Endodermal cell (in vitro differentiated cells): Measurements from ENCODE around the gene TGM6. TPM values are rescaled to one million over a fixed set of nuclear protein-coding genes. Genes with fewer than 3 reads are reported as not detected.
A peak's percentile ranks its signal among the peaks of the same experiment; 100 is the strongest.
"Not testable (repeated sequence)": the region's sequence is repeated elsewhere in the genome, so short reads cannot be mapped to it uniquely, and the experiment has no call there.

ENCODE experiments used
- DNase-seq: peaks from one replicate; pipeline ENCODE4 v3.0.0-alpha.2; 2017
- H3K27ac ChIP-seq: 2 replicates; pipeline ENCODE4 v1.5.1; 2013; ENCODE audit warnings: mild to moderate bottlenecking, low read depth, low read length, moderate library complexity
- H3K27me3 ChIP-seq: 2 replicates; pipeline ENCODE4 v1.6.1; 2013; ENCODE audit warnings: mild to moderate bottlenecking, low read length, moderate library complexity; ENCODE audit not compliant: insufficient read depth, control insufficient read depth, poor library complexity, severe bottlenecking
- H3K36me3 ChIP-seq: 2 replicates; pipeline ENCODE4 v1.7.0; 2013; ENCODE audit warnings: mild to moderate bottlenecking, low read length, moderate library complexity; ENCODE audit not compliant: control insufficient read depth, insufficient read depth
- H3K4me1 ChIP-seq: one replicate; pipeline ENCODE4 v1.7.0; 2013; ENCODE audit warnings: low read length; ENCODE audit not compliant: control insufficient read depth, insufficient read depth
- H3K4me3 ChIP-seq: 2 replicates; pipeline ENCODE4 v1.5.1; 2013; ENCODE audit warnings: mild to moderate bottlenecking, low read length, moderate library complexity
- H3K9ac ChIP-seq: 2 replicates; pipeline ENCODE4 v1.6.1; 2013; ENCODE audit warnings: mild to moderate bottlenecking, low read length, moderate library complexity; ENCODE audit not compliant: poor library complexity, severe bottlenecking; ENCODE audit errors: extremely low read depth
- H3K9me3 ChIP-seq: 2 replicates; pipeline ENCODE4 v1.6.1; 2013; ENCODE audit warnings: mild to moderate bottlenecking, low read length, moderate library complexity; ENCODE audit not compliant: control insufficient read depth
- H3K27ac Mint-ChIP-seq: 2 replicates; pipeline ENCODE4 v1.8.0; 2020; ENCODE audit warnings: mixed read lengths
- H3K27me3 Mint-ChIP-seq: 2 replicates; pipeline ENCODE4 v1.8.0; 2021; ENCODE audit warnings: mild to moderate bottlenecking, mixed read lengths; ENCODE audit not compliant: insufficient read depth
- H3K36me3 Mint-ChIP-seq: 2 replicates; pipeline ENCODE4 v1.8.0; 2020; ENCODE audit warnings: low read depth, mixed read lengths
- H3K4me1 Mint-ChIP-seq: 2 replicates; pipeline ENCODE4 v1.8.0; 2020; ENCODE audit warnings: mixed read lengths
- H3K4me3 Mint-ChIP-seq: 2 replicates; pipeline ENCODE4 v1.8.0; 2020; ENCODE audit warnings: mild to moderate bottlenecking, moderate library complexity, mixed read lengths
- H3K9me3 Mint-ChIP-seq: 2 replicates; pipeline ENCODE4 v1.8.0; 2020; ENCODE audit warnings: mild to moderate bottlenecking, mixed read lengths
- CTCF ChIP-seq: fragments of 200-600 bp; sonication (generic); conservative IDR thresholded peaks from 2 replicates; pipeline ENCODE4 v1.5.0; 2021; ENCODE audit warnings: antibody characterized with exemption, mild to moderate bottlenecking
- WGBS, 2 experiments: methylation state at CpG; one replicate each; pipeline versions ENCODE4 v1.1.5 to v1.1.7; 2013; ENCODE audit warnings: missing lambda C conversion rate in 2 of 2, mixed read lengths in 1 of 2; ENCODE audit not compliant: insufficient coverage in 1 of 2, insufficient read length in 1 of 2; 5-methylcytosine and 5-hydroxymethylcytosine counted together
- total RNA-seq, 2 donors: library from RNA; stranded (reverse); fragmentation: NEBNext Ultra II Directional in 1 of 2; extraction: Animal tissue kit (Norgen Biotek cat#: 25700) in 1 of 2; gene quantifications; 2 replicates in 1 of 2; 3 replicates in 1 of 2; pipeline ENCODE4 v1.2.1, GENCODE V29; 2021

Gene TGM6
- total RNA-seq, 2 donors from 2014 or later: not detected

GRCh38 chr20:2402271-2402980, 21.7 kb downstream of the TGM6 start:
- Mint-ChIP-seq H3K4me3 (no peak overlapping the region), H3K27me3 (no peaks in the 10 kb centered on the region), H3K4me1 (peaks cover 5% of the 10 kb centered on the region), H3K9me3 (peaks cover 10% of the 10 kb centered on the region), H3K36me3 (no peaks in the 10 kb centered on the region), H3K27ac (no peak overlapping the region)
- Histone ChIP-seq H3K27me3 (no peaks in the 10 kb centered on the region), H3K4me3 (no peak overlapping the region), H3K36me3 (no peaks in the 10 kb centered on the region), H3K27ac (no peak overlapping the region), H3K9ac (no peak overlapping the region), H3K9me3 (no peaks in the 10 kb centered on the region), H3K4me1 (no peaks in the 10 kb centered on the region)
- TF ChIP-seq CTCF: peak; percentile 60
- WGBS, 2 experiments: 83 to 86% methylated on average over 6 to 7 of the region's 7 CpGs
- DNase-seq: no peak

- no peaks in the 10 kb centered on the region for H3K36me3 ChIP-seq
- Mint-ChIP-seq H3K4me3 (no peak overlapping the region), H3K4me1 (peaks cover 5% of the 10 kb centered on the region), H3K27me3 (no peaks in the 10 kb centered on the region), H3K9me3 (peaks cover 10% of the 10 kb centered on the region), H3K27ac (no peak overlapping the region), H3K36me3 (no peaks in the 10 kb centered on the region)
- no peaks in the 10 kb centered on the region for H3K9me3 ChIP-seq
- DNase-seq: no peak
- H3K9ac ChIP-seq: no peak overlapping the region
- no peaks in the 10 kb centered on the region for H3K4me1 ChIP-seq
- no peaks in the 10 kb centered on the region for H3K27me3 ChIP-seq
- no peak for TF ChIP-seq CTCF
- H3K27ac ChIP-seq: no peak overlapping the region
- no peak overlapping the region for H3K4me3 ChIP-seq
- WGBS, 2 experiments: 93 to 94% methylated on average over 22 to 24 of the region's 24 CpGs
Measured at GRCh38 chr20:2403291-2404052, 22.8 kb downstream of the TGM6 start.

GRCh38 chr20:2405693-2406065, 25.0 kb downstream of the TGM6 start:
- no peaks in the 10 kb centered on the region for H3K9me3 ChIP-seq
- H3K9ac ChIP-seq: no peak overlapping the region
- H3K4me3 ChIP-seq: no peak overlapping the region
- no peak overlapping the region for H3K27ac Mint-ChIP-seq
- H3K27ac ChIP-seq: no peak overlapping the region
- DNase-seq: no peak
- H3K27me3 Mint-ChIP-seq: no peaks in the 10 kb centered on the region
- 63% methylated on average over 1 of the region's 1 CpG; no CpG with 5 or more reads in 1 of the 2 experiments for WGBS, 2 experiments
- H3K27me3 ChIP-seq: peaks cover 7% of the 10 kb centered on the region
- H3K36me3 ChIP-seq: no peaks in the 10 kb centered on the region
- no peaks in the 10 kb centered on the region for H3K4me1 ChIP-seq
- no peak for TF ChIP-seq CTCF
- H3K9me3 Mint-ChIP-seq: peaks cover 10% of the 10 kb centered on the region
- no peaks in the 10 kb centered on the region for H3K36me3 Mint-ChIP-seq
- H3K4me3 Mint-ChIP-seq: no peak overlapping the region
- H3K4me1 Mint-ChIP-seq: peaks cover 5% of the 10 kb centered on the region

GRCh38 chr20:2407355-2407754, 26.7 kb downstream of the TGM6 start:
- not testable (repeated sequence) for H3K27me3 ChIP-seq, H3K4me1 Mint-ChIP-seq, H3K27me3 Mint-ChIP-seq, H3K4me3 ChIP-seq, H3K36me3 Mint-ChIP-seq, H3K36me3 ChIP-seq, H3K27ac Mint-ChIP-seq, H3K4me3 Mint-ChIP-seq, DNase-seq, H3K9ac ChIP-seq, H3K27ac ChIP-seq, H3K4me1 ChIP-seq, H3K9me3 ChIP-seq
- peaks cover 10% of the 10 kb centered on the region for H3K9me3 Mint-ChIP-seq
- 83 to 92% methylated on average over 4 to 7 of the region's 7 CpGs for WGBS, 2 experiments
